ENCODE measurements around the gene PROSER3. TPM values are rescaled to one million over a fixed set of nuclear protein-coding genes. Genes with fewer than 3 reads are reported as not detected.

PROSER3 gene
- total and polyA plus RNA-seq, 2 of the 13 experiments (the other 11 are each of a cell fraction or from before 2014, with no cell fraction given), result 5.1 to 5.7 TPM

GRCh38 chr19:35748106-35749020 lies 9.6 kb upstream of the PROSER3 start, which contains the start of gene LIN37 (continued):
- no peak for TF ChIP-seq PHB2 (IDR thresholded peaks at IDR 0.05; ENCODE audit: partially characterized antibody)
- no peak for TF ChIP-seq RNF219 (CRISPR knock-in tag; IDR thresholded peaks at IDR 0.05)
- no peak for TF ChIP-seq ZNF101 (CRISPR knock-in tag; IDR thresholded peaks at IDR 0.05; ENCODE audit: borderline replicate concordance, low read depth)
- no peak for TF ChIP-seq RBM22 (optimal IDR thresholded peaks at IDR 0.05; ENCODE audit: low read length)
- no peak for TF ChIP-seq ZNF562 (CRISPR knock-in tag; IDR thresholded peaks at IDR 0.05; ENCODE audit: borderline replicate concordance)
- no peak for TF ChIP-seq EP300 (IDR thresholded peaks at IDR 0.05; ENCODE audit: low read depth in 2 of 2, low read length in 2 of 2)
- TF ChIP-seq EP300 (CRISPR knock-in tag; IDR thresholded peaks at IDR 0.05; ENCODE audit: borderline replicate concordance), result no peak
- TF ChIP-seq CEBPG (CRISPR knock-in tag; IDR thresholded peaks at IDR 0.05), result peak; percentile 97
- TF ChIP-seq ZNF12 (CRISPR knock-in tag; IDR thresholded peaks at IDR 0.05), result no peak
- peak; percentile 83 to 93 for TF ChIP-seq POLR2A (IDR thresholded peaks at IDR 0.05; ENCODE audit: insufficient read depth in 1 of 2, low read depth in 2 of 2, low read length in 2 of 2)
- TF ChIP-seq ZNF788 (CRISPR knock-in tag; IDR thresholded peaks at IDR 0.05; ENCODE audit: borderline replicate concordance), result peak; percentile 61; the same call in 1 of the 2 replicates
- TF ChIP-seq ZNF557 (CRISPR knock-in tag; IDR thresholded peaks at IDR 0.05), result no peak
- no peak for TF ChIP-seq ZSCAN22 (CRISPR knock-in tag; IDR thresholded peaks at IDR 0.05)
- TF ChIP-seq ZSCAN25 (CRISPR knock-in tag; IDR thresholded peaks at IDR 0.05), result no peak
- TF ChIP-seq MIER2 (CRISPR knock-in tag; IDR thresholded peaks at IDR 0.05), result no peak
- no peak for TF ChIP-seq ZNF44 (CRISPR knock-in tag; IDR thresholded peaks at IDR 0.05)
- TF ChIP-seq, protein P1, sequence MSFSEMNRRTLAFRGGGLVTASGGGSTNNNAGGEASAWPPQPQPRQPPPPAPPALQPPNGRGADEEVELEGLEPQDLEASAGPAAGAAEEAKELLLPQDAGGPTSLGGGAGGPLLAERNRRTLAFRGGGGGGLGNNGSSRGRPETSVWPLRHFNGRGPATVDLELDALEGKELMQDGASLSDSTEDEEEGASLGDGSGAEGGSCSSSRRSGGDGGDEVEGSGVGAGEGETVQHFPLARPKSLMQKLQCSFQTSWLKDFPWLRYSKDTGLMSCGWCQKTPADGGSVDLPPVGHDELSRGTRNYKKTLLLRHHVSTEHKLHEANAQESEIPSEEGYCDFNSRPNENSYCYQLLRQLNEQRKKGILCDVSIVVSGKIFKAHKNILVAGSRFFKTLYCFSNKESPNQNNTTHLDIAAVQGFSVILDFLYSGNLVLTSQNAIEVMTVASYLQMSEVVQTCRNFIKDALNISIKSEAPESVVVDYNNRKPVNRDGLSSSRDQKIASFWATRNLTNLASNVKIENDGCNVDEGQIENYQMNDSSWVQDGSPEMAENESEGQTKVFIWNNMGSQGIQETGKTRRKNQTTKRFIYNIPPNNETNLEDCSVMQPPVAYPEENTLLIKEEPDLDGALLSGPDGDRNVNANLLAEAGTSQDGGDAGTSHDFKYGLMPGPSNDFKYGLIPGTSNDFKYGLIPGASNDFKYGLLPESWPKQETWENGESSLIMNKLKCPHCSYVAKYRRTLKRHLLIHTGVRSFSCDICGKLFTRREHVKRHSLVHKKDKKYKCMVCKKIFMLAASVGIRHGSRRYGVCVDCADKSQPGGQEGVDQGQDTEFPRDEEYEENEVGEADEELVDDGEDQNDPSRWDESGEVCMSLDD (CRISPR knock-in tag; IDR thresholded peaks at IDR 0.05; ENCODE audit: borderline replicate concordance), result no peak; the same call in 1 of the 2 replicates
- TF ChIP-seq RORA (CRISPR knock-in tag; IDR thresholded peaks at IDR 0.05), result no peak
- peak; percentile 96 for TF ChIP-seq IRF2 (CRISPR knock-in tag; IDR thresholded peaks at IDR 0.05)
- TF ChIP-seq GATAD2A (CRISPR knock-in tag; IDR thresholded peaks at IDR 0.05), result peak; percentile 34
- TF ChIP-seq, protein P2, sequence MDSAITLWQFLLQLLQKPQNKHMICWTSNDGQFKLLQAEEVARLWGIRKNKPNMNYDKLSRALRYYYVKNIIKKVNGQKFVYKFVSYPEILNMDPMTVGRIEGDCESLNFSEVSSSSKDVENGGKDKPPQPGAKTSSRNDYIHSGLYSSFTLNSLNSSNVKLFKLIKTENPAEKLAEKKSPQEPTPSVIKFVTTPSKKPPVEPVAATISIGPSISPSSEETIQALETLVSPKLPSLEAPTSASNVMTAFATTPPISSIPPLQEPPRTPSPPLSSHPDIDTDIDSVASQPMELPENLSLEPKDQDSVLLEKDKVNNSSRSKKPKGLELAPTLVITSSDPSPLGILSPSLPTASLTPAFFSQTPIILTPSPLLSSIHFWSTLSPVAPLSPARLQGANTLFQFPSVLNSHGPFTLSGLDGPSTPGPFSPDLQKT (CRISPR knock-in tag; IDR thresholded peaks at IDR 0.05; ENCODE audit: borderline replicate concordance), result no peak
- no peak for TF ChIP-seq EZH2 (conservative IDR thresholded peaks at IDR 0.05; ENCODE audit: low read depth, low read length)
- no peak for TF ChIP-seq ZNF879 (CRISPR knock-in tag; IDR thresholded peaks at IDR 0.05)
- TF ChIP-seq ZBTB34 (CRISPR knock-in tag; IDR thresholded peaks at IDR 0.05), result peak; percentile 74; the same call in 1 of the 2 replicates

Measured in HepG2 (cell line).